Aorta (tissue), 5 donors: ENCODE measurements around the gene ST6GALNAC6. TPM values are rescaled to one million over a fixed set of nuclear protein-coding genes. Genes with fewer than 3 reads are reported as not detected.
"Not testable (repeated sequence)": the region's sequence is repeated elsewhere in the genome, so short reads cannot be mapped to it uniquely, and the experiment has no call there.

Experiments used
- ATAC-seq: fragments of 200-7000 bp; cut with Tn5 transposase; one replicate; pipeline ENCODE4 v1.9.1; 2022; ENCODE audit warnings: moderate library complexity; ENCODE audit not compliant: low FRiP score
- DNase-seq, 2 donors: peaks; one replicate each; pipeline ENCODE4 v3.0.0-alpha.2; 2020
- H3K27ac ChIP-seq, 2 donors: one replicate each; pipeline ENCODE4 v1.5.1; 2013; ENCODE audit warnings: low read length in 2 of 2, mild to moderate bottlenecking in 2 of 2, moderate library complexity in 2 of 2, control low read depth in 1 of 2, inconsistent platforms in 1 of 2, low read depth in 1 of 2
- H3K27me3 ChIP-seq, 2 donors: one replicate each; pipeline ENCODE4 v1.6.1; 2013; ENCODE audit warnings: control low read depth in 1 of 2, low read length in 1 of 2, mild to moderate bottlenecking in 1 of 2, moderate library complexity in 1 of 2; ENCODE audit not compliant: insufficient read depth in 2 of 2, control insufficient read depth in 1 of 2
- H3K36me3 ChIP-seq, 2 donors: one replicate each; pipeline ENCODE4 v1.6.1; 2013; ENCODE audit warnings: control low read depth in 1 of 2, low read length in 1 of 2, mild to moderate bottlenecking in 1 of 2; ENCODE audit not compliant: insufficient read depth in 2 of 2, control insufficient read depth in 1 of 2
- H3K4me1 ChIP-seq, 2 donors: one replicate each; pipeline ENCODE4 v1.6.1; 2013; ENCODE audit warnings: low read length in 2 of 2, control low read depth in 1 of 2, mild to moderate bottlenecking in 1 of 2, moderate library complexity in 1 of 2; ENCODE audit not compliant: insufficient read depth in 2 of 2, control insufficient read depth in 1 of 2
- H3K4me3 ChIP-seq, 2 donors: one replicate each; pipeline ENCODE4 v1.5.1; 2013; ENCODE audit warnings: low read length in 2 of 2, control low read depth in 1 of 2, mild to moderate bottlenecking in 1 of 2
- H3K9me3 ChIP-seq: one replicate; pipeline ENCODE4 v1.6.1; 2013; ENCODE audit warnings: mild to moderate bottlenecking, low read length; ENCODE audit not compliant: control insufficient read depth
- WGBS, 2 donors: extraction: QIAGEN DNeasy Blood & Tissue Kit; methylation state at CpG; one replicate each; pipeline ENCODE4 v1.1.7; 2013; 5-methylcytosine and 5-hydroxymethylcytosine counted together
- intact Hi-C, 2 donors: fragments of 100-400 bp; cut with DNase I; formaldehyde crosslinking; loops; one replicate each; pipeline versions ENCODE4 v1.14.2 to v1.15.0; 2022
- polyA plus RNA-seq, 2 donors: library from polyadenylated mRNA; stranded (reverse); fragments of 200-250 nt; gene quantifications; one replicate each; pipeline ENCODE4 v1.2.3, GENCODE V29; 2013
- total RNA-seq, 2 donors: library from RNA; stranded (reverse); fragmentation: NEBNext Ultra II Directional; extraction: Animal tissue kit (Norgen Biotek cat#: 25700); gene quantifications; one replicate each; pipeline ENCODE4 v1.2.1, GENCODE V29; 2021
- donor health status: healthy with polysubstance abuse.
- donor health status: Bipolar disorder and iron deficiency.
- donor health status: DM: no; HTN: no; CAD: no.
- donor health status: DM: no; HTN: no; CAD: no.
- donor health status: DM: yes; HTN: yes; CAD: no.

The ST6GALNAC6 gene
- total and polyA plus RNA-seq, 4 donors = 103 to 176 (median 125) TPM

DNA sequence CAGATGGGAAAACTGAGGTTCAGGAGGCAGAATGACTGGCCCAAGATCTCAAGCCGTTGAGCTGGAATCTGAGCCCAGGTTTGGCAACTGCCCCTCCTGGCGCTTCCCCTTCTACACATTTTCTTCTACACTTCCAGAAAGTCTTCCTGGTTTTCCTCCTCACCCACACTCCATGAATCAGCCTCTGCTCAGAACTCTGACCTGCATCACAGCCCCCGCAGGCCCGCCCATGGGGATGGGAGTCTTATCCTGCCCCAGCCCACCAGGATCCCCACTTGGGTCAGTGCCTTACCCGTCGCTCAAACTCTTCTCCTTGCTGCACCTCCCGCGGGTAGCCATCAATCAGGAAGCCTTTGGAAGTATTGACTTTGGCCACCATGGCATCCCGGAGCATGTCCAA is 27.9 kb downstream of the ST6GALNAC6 start:
- Histone ChIP-seq H3K27me3 (no peaks in the 10 kb centered on the region), H3K36me3 (no peaks in the 10 kb centered on the region), H3K4me3 (no peak overlapping the region), H3K4me1 (peaks cover 0 to 2% of the 10 kb centered on the region in 2 donors), H3K9me3 (no peaks in the 10 kb centered on the region), H3K27ac (no peak overlapping the region)
- intact Hi-C loops = loop anchor here (5.0 to 10.0 kb wide), 3 partner anchors 44 to 84 kb away; partner anchors contain the start of genes CDK9 (in 1 of the 2) and FPGS (in 1 of the 2)
- DNase-seq (no peak), ATAC-seq (no peak)
- WGBS, 2 donors = 68 to 76% methylated on average over 9 of the region's 9 CpGs

DNA sequence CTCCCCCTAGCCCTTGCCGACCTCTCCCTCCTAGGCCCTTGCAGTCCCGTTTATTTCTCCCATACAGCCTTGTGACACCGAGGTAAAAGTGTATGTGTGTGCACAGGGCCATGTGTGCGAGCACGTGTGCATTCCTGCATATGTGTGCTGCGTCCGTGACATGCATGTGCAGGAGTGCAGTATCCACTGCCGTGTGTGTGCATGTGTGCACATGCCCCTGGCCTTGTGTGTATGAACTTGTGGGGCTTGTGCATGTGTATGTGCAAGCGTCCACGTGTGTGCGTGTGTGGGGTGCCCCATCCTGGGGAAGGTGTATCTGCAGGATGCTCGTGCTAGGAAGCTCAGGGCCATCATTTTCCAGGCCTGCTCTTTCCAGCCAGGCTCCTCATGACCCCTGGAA is 28.5 kb downstream of the ST6GALNAC6 start:
- DNase-seq = no peak
- Histone ChIP-seq H3K9me3 (no peaks in the 10 kb centered on the region), H3K27me3 (no peaks in the 10 kb centered on the region), H3K36me3 (no peaks in the 10 kb centered on the region), H3K4me1 (no peaks in the 10 kb centered on the region), H3K27ac (no peak overlapping the region), H3K4me3 (no peak overlapping the region)
- intact Hi-C loops = loop anchor here (1.0 to 10.0 kb wide), 4 partner anchors 44 to 136 kb away; partner anchors contain the start of genes CDK9 (in 1 of the 2), FPGS (in 1 of the 2) and TOR2A (in 1 of the 2)
- no peak for ATAC-seq
- WGBS, 2 donors = 82 to 83% methylated on average over 12 of the region's 12 CpGs

DNA sequence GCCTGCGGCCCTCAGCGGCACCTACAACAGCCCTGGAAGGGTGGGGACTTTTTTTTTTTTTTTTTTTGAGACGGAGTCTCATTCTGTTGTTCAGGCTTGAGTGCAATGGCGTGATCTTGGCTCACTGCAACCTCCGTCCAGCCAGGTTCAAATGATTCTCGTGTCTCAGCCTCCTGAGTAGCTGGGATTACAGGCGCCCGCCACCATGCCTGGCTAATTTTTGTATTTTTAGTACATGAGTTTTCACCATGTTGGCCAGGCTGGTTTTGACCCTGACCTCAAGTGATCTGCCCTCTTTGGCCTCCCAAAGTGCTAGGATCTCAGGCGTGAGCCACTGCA is 29.3 kb downstream of the ST6GALNAC6 start:
- WGBS, 2 donors = 81 to 84% methylated on average over 8 to 9 of the region's 9 CpGs
- intact Hi-C loops = loop anchor here (1.0 to 10.0 kb wide), 4 partner anchors 43 to 135 kb away; partner anchors contain the start of genes CDK9 (in 1 of the 2), FPGS (in 1 of the 2) and TOR2A (in 1 of the 2)
- not testable (repeated sequence) for H3K9me3 ChIP-seq, ATAC-seq, DNase-seq, H3K4me3 ChIP-seq, H3K36me3 ChIP-seq, H3K4me1 ChIP-seq, H3K27ac ChIP-seq, H3K27me3 ChIP-seq

DNA sequence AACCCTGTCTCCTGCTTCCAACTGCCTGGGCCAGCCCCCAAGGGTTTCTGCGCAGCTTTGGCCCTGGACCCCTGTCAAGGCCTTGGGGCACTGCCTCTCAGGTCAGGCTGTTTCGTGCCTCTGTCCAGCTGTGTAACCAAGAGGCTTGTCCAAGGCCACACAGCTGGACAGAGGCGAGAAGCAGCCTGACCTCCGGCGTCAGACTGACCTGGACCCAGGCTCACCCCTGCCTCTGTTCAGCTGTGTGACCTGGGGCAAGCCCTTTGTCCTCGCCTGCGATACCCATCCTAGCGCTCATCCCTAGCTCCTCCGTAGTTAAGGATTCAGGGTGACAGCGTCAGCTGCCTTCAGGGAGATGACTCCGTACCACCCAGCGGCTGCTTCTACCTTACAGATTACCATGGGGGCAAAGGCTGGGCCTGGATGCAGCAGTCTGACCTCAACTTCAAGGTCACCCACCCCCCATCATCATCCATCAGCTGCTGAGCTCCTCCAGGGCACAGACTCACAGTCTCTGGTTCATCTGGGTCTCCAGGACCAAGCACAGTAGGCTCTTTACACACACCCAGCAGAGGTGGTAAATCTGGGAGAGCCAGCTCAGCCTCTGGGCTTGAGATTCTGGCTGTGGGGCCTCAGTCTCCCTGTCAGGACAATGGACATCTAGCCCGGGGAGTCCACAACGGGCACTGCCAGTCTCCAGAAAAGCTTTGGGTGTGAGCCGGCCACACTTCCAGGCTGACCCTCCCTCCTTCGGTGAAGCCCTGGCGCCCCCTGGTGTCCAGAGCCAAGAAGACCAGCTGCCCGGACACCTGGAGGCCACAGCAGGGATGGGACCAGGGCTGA is 29.9 kb downstream of the ST6GALNAC6 start:
- H3K27ac ChIP-seq = peak overlapping the region in 1 of 2 donors; percentile 3
- no peaks in the 10 kb centered on the region for H3K4me1 ChIP-seq
- no peak overlapping the region for H3K4me3 ChIP-seq
- 67 to 70% methylated on average over 18 of the region's 18 CpGs for WGBS, 2 donors
- intact Hi-C loops = loop anchor here (1.0 to 10.0 kb wide), 6 partner anchors 42 to 134 kb away; partner anchors contain the start of genes FPGS (in 2 of the 2), TOR2A (in 2 of the 2) and CDK9 (in 1 of the 2)
- ATAC-seq (peak; percentile 89), DNase-seq (peak; percentile 95 to 98)
- no peaks in the 10 kb centered on the region for H3K27me3 ChIP-seq
- no peaks in the 10 kb centered on the region for H3K36me3 ChIP-seq
- no peaks in the 10 kb centered on the region for H3K9me3 ChIP-seq

DNA sequence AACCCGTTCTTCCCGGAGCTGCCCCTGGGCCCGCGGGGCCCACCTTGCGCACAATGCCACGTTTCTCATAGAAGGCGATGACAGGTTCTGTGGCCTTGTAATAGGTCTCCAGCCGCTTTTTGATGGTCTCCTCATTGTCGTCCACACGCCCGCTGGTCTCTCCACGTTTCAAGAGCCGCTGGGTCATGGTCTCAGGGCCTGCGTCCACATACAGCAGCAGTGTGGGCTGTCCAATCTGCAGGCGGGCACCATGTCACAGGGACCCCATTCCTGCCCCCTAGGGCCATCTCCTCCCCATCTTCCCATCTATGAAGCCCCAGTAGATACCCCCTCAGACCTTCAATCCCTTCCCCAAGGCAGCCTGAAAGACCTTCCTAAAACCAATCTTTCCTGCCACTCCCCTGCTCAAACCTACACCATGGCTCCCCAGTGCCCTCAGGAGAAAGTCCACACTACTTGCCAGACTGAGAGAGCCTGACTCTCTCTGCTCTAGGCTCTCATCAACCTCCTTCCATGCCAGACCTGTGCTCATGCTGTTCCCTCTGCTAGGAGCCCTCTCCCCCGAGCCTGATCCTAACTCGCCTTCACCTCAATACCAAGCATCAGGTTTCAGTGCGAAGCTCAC is 31.0 kb downstream of the ST6GALNAC6 start:
- intact Hi-C loops = loop anchor here (5.0 kb wide), 2 partner anchors 66 to 131 kb away; partner anchors contain the start of genes FPGS (in 1 of the 2) and TOR2A (in 1 of the 2)

DNA sequence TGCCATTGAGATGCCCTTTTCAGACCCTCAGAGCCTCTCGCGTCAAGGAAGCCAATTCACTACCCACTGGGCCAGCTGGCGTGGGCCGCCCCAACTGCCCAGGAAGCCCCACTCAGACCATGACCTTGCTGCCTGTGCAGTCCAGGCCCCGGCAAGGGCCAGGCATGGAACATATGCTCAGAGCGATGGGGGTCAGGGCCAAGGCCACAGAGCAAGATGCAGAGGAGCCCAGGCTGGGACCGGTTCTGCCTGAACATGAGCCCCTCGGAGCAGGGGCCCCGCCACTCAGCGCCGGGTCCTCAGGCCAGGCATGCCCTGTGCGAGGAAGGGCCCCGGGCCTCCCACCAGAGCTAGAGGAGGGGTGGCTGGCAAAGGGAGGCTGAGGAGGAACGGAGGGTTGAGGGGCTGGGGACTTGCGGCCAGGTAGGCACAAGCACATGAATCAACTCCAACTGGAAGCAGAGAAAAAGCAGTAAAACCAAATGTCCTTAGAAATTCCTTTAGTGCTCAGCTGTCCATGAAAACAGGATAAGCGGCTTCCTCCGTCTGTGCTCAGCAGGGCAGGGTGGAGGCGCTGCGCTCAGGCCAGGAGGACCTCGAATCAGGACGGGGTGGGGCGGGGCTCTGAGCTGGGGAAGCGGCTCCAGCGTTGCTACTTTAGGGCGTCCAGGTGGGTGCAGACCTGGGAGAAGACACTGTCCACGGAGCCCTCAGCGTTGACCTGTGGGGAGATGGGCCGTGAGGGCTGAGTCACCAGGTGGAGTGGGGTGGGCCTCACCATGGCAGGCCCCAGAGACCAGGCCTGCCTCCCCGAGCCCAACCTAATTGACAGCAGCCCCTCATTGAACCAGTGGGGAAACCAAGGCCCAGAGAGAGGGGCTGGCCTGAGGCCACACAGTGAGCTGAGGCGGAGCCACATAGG is 31.8 kb downstream of the ST6GALNAC6 start:
- no peaks in the 10 kb centered on the region for H3K36me3 ChIP-seq
- H3K27ac ChIP-seq = no peak overlapping the region
- intact Hi-C loops = loop anchor here (5.0 kb wide), 2 partner anchors 65 to 130 kb away; partner anchors contain the start of genes FPGS (in 1 of the 2) and TOR2A (in 1 of the 2)
- no peak for ATAC-seq
- DNase-seq = peak in 1 of 2 donors; percentile 78
- no peaks in the 10 kb centered on the region for H3K9me3 ChIP-seq
- no peaks in the 10 kb centered on the region for H3K4me1 ChIP-seq
- WGBS, 2 donors = 87 to 90% methylated on average over 30 of the region's 30 CpGs
- no peak overlapping the region for H3K4me3 ChIP-seq
- H3K27me3 ChIP-seq = no peaks in the 10 kb centered on the region

More for the DNA sequence above, 31.0 kb downstream of the ST6GALNAC6 start:
- Histone ChIP-seq H3K9me3 (no peaks in the 10 kb centered on the region), H3K4me1 (no peaks in the 10 kb centered on the region), H3K27ac (no peak overlapping the region), H3K27me3 (no peaks in the 10 kb centered on the region), H3K4me3 (no peak overlapping the region), H3K36me3 (no peaks in the 10 kb centered on the region)
- no peak for DNase-seq
- ATAC-seq = no peak
- WGBS, 2 donors = 92 to 94% methylated on average over 18 of the region's 18 CpGs

DNA sequence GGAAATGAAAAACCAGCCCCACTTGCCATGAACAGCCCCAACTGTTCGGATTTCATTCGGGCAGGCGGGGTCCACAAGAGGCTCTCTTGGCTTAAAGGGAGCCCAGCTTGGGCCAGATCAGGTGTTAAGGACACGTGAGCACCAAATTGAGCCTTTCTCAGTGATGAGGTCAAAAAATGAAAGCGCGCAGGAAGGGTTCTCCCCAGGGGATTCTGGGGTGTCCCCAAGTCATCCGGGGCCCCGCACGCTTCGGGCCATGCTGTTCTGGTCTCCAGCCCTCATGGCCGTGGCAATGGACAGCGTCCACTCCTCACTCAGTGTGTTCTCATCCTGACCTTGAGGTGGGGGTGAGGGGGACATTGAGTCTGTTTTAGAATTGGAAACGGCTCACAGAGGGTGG is 32.9 kb downstream of the ST6GALNAC6 start:
- DNase-seq (no peak), ATAC-seq (no peak)
- 92 to 95% methylated on average over 13 of the region's 13 CpGs for WGBS, 2 donors
- intact Hi-C loops = loop anchor here (5.0 kb wide), 2 partner anchors 64 to 129 kb away; partner anchors contain the start of genes FPGS (in 1 of the 2) and TOR2A (in 1 of the 2)
- Histone ChIP-seq H3K27me3 (no peaks in the 10 kb centered on the region), H3K4me3 (no peak overlapping the region), H3K4me1 (no peaks in the 10 kb centered on the region), H3K36me3 (no peaks in the 10 kb centered on the region), H3K27ac (no peak overlapping the region), H3K9me3 (no peaks in the 10 kb centered on the region)
